Karpas-422 (cell line): Measurements from ENCODE around the gene AGO3. TPM values are rescaled to one million over a fixed set of nuclear protein-coding genes. Genes with fewer than 3 reads are reported as not detected.
"Not testable (repeated sequence)": the region's sequence is repeated elsewhere in the genome, so short reads cannot be mapped to it uniquely, and the experiment has no call there.

Experiments
- DNase-seq: peaks from one replicate; pipeline ENCODE4 v3.0.0-alpha.2; 2015
- H2AFZ ChIP-seq: fragments of 200-600 bp; sonication (generic); 2 replicates; pipeline ENCODE4 v1.6.1; 2014; ENCODE audit warnings: antibody characterized with exemption, low read length, mixed read lengths
- H3K27ac ChIP-seq: fragments of 200-600 bp; sonication (generic); 2 replicates; pipeline ENCODE4 v1.5.1; 2014; ENCODE audit warnings: mild to moderate bottlenecking, low read length, moderate library complexity
- H3K27me3 ChIP-seq: fragments of 200-600 bp; sonication (generic); 2 replicates; pipeline ENCODE4 v1.6.1; 2014; ENCODE audit warnings: low read length, mixed read lengths
- H3K36me3 ChIP-seq: fragments of 200-600 bp; sonication (generic); 2 replicates; pipeline ENCODE4 v1.6.1; 2014; ENCODE audit warnings: low read length, mixed read lengths; ENCODE audit not compliant: insufficient read depth
- H3K4me1 ChIP-seq: fragments of 200-600 bp; sonication (generic); 2 replicates; pipeline ENCODE4 v1.6.1; 2014; ENCODE audit warnings: mild to moderate bottlenecking, low read length, mixed read lengths
- H3K4me2 ChIP-seq: fragments of 200-600 bp; sonication (generic); 2 replicates; pipeline ENCODE4 v1.6.1; 2014; ENCODE audit warnings: low read length, low read depth, mild to moderate bottlenecking; ENCODE audit not compliant: poor library complexity, severe bottlenecking
- H3K4me3 ChIP-seq: fragments of 200-600 bp; sonication (generic); 2 replicates; pipeline ENCODE4 v1.5.1; 2014; ENCODE audit warnings: mild to moderate bottlenecking, antibody characterized with exemption, low read length, mixed read lengths
- H3K79me2 ChIP-seq: fragments of 200-600 bp; sonication (generic); 2 replicates; pipeline ENCODE4 v1.6.1; 2014; ENCODE audit warnings: mild to moderate bottlenecking, low read length, mixed read lengths
- H3K9ac ChIP-seq: fragments of 200-600 bp; sonication (generic); 2 replicates; pipeline ENCODE4 v1.6.0; 2014; ENCODE audit warnings: low read length
- H3K9me2 ChIP-seq: fragments of 200-600 bp; sonication (generic), shearing (Covaris generic); replicated peaks from 2 replicates; pipeline ENCODE4 v1.6.0; 2014; ENCODE audit warnings: mild to moderate bottlenecking, low read length, moderate library complexity; ENCODE audit not compliant: insufficient read depth
- H3K9me3 ChIP-seq: fragments of 300-700, 200-600 bp; sonication (generic); 2 replicates; pipeline ENCODE4 v1.6.1; 2014; ENCODE audit warnings: low read length, mixed read lengths
- H4K20me1 ChIP-seq: fragments of 200-600 bp; sonication (generic); 2 replicates; pipeline ENCODE4 v1.6.1; 2014; ENCODE audit warnings: mild to moderate bottlenecking, antibody characterized with exemption, low read length, low read depth; ENCODE audit not compliant: insufficient read depth
- total RNA-seq: library from RNA; depleted of rRNA; stranded (reverse); fragments of >200 nt; shearing (Covaris generic); gene quantifications from 2 replicates; pipeline ENCODE4 v1.2.3, GENCODE V29; 2014; ENCODE audit warnings: low replicate concordance

The AGO3 gene
- total RNA-seq, 1 experiment from 2014 or later = 46.8 TPM

DNA sequence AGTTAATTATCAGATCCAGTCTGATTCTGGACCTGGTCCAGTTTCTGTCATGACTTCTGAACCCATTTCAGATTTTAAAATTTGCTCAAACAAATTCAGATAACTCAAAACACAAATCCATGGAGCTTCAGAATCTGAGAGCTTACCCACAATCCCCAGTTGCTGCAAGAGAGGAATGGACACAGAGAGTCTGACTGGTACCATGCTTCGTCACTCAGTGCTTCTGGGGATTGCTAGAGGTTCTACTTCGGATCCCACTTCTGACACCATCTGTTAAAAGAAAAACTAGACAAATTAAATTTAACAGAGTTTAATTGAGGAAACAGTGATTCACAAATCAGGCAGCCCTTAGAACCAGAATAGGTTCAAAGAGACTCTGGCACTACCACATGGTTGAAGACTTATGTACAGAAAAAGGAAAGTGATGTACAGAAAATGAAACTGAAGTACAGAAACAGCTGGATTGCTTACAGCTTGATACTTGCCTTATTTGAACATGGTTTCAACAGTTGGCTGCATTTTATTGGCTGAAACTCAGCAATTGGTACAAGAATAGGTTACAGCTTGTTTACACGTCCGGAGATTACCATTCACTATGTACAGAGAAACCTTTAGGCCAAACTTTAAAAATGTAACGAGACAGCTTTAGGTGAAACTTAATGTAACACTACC is 92.3 kb downstream of the AGO3 start:
- H3K9ac ChIP-seq = no peak overlapping the region

DNA sequence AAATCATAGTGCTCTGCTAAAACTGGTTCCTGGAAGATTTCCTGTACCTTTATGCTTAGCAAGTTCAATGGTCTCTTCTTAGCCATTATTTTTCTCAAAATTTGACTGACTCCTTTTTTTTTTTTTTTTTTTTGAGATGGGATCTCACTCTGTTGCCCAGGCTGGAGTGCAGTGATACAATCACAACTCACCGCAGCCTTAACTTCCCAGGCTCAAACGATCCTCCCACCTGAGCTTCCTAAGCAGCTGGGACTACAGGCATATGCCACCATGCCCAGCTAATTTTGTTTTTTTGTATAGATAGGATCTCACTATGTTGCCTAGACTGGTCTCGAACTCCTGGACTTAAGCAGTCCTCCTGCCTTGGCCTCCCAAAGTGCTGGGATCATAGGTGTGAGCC is 93.1 kb downstream of the AGO3 start:
- H3K27ac ChIP-seq, DNase-seq: not testable (repeated sequence)

More for the DNA sequence above, 92.3 kb downstream of the AGO3 start:
- no peak overlapping the region for H3K4me2 ChIP-seq
- DNase-seq = no peak
- H3K9me2 ChIP-seq = no peaks in the 10 kb centered on the region
- H3K27me3 ChIP-seq = no peaks in the 10 kb centered on the region
- no peaks in the 10 kb centered on the region for H4K20me1 ChIP-seq
- H3K79me2 ChIP-seq = peaks cover 5% of the 10 kb centered on the region; the same call in 1 of the 2 replicates
- no peak overlapping the region for H3K4me3 ChIP-seq
- H3K36me3 ChIP-seq = peaks cover 26% of the 10 kb centered on the region
- no peaks in the 10 kb centered on the region for H3K4me1 ChIP-seq
- H3K9me3 ChIP-seq = no peaks in the 10 kb centered on the region
- H3K27ac ChIP-seq = no peak overlapping the region
- H2AFZ ChIP-seq = no peak overlapping the region

DNA sequence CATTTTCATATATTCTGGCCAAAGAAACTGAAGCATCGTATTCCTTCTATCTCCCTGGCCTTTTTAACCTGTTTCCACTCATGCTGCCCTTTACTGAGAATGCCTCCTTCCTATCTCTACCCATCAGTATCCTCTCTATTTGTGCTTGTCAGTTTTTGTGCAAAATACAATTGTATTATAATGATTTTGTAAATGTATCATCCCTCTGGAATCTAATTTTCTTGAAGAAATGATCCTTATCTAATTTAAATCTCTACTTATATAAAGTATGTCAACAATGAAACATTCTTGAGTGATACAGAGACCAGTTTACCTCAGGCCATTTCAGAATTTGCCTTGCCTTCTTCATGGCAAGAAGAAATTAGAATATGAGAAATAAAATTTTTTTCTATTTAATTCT is 93.9 kb downstream of the AGO3 start:
- Histone ChIP-seq H3K79me2 (peaks cover 5% of the 10 kb centered on the region; the same call in 1 of the 2 replicates), H3K9me2 (no peaks in the 10 kb centered on the region), H3K9me3 (no peaks in the 10 kb centered on the region), H3K36me3 (peaks cover 23% of the 10 kb centered on the region), H3K27me3 (no peaks in the 10 kb centered on the region), H3K4me1 (no peaks in the 10 kb centered on the region), H3K9ac (no peak overlapping the region), H2AFZ (no peak overlapping the region), H3K4me2 (no peak overlapping the region), H4K20me1 (no peaks in the 10 kb centered on the region), H3K27ac (no peak overlapping the region), H3K4me3 (no peak overlapping the region)
- DNase-seq = no peak

More for the DNA sequence above, 93.1 kb downstream of the AGO3 start:
- not testable (repeated sequence) for H3K9me3 ChIP-seq, H4K20me1 ChIP-seq, H3K9me2 ChIP-seq, H3K4me2 ChIP-seq, H3K9ac ChIP-seq, H2AFZ ChIP-seq, H3K79me2 ChIP-seq, H3K4me3 ChIP-seq, H3K27me3 ChIP-seq, H3K4me1 ChIP-seq
- peaks cover 27% of the 10 kb centered on the region for H3K36me3 ChIP-seq

- H3K27me3 ChIP-seq = no peaks in the 10 kb centered on the region
- H3K27ac ChIP-seq = no peak overlapping the region
- H3K9me2 ChIP-seq = no peaks in the 10 kb centered on the region
- DNase-seq = no peak
- H3K36me3 ChIP-seq = peaks cover 38% of the 10 kb centered on the region
- no peak overlapping the region for H3K4me3 ChIP-seq
- no peak overlapping the region for H2AFZ ChIP-seq
- H3K9ac ChIP-seq = no peak overlapping the region
- no peak overlapping the region for H3K4me2 ChIP-seq
- H3K79me2 ChIP-seq = peaks cover 7% of the 10 kb centered on the region; the same call in 1 of the 2 replicates
- H3K9me3 ChIP-seq = no peaks in the 10 kb centered on the region
- H3K4me1 ChIP-seq = no peaks in the 10 kb centered on the region
- H4K20me1 ChIP-seq = no peaks in the 10 kb centered on the region
Measured at GRCh38 chr1:36027766-36028165, 96.9 kb downstream of the AGO3 start.

GRCh38 chr1:36031441-36031840 is 100.5 kb downstream of the AGO3 start:
- Histone ChIP-seq H3K4me3 (no peak overlapping the region), H3K4me1 (no peaks in the 10 kb centered on the region), H3K27ac (no peak overlapping the region), H3K9ac (no peak overlapping the region), H3K4me2 (no peak overlapping the region), H3K27me3 (no peaks in the 10 kb centered on the region), H2AFZ (no peak overlapping the region), H3K9me3 (no peaks in the 10 kb centered on the region), H4K20me1 (no peaks in the 10 kb centered on the region), H3K36me3 (peaks cover 46% of the 10 kb centered on the region), H3K9me2 (no peaks in the 10 kb centered on the region), H3K79me2 (peaks cover 7% of the 10 kb centered on the region; the same call in 1 of the 2 replicates)
- DNase-seq = no peak

DNA sequence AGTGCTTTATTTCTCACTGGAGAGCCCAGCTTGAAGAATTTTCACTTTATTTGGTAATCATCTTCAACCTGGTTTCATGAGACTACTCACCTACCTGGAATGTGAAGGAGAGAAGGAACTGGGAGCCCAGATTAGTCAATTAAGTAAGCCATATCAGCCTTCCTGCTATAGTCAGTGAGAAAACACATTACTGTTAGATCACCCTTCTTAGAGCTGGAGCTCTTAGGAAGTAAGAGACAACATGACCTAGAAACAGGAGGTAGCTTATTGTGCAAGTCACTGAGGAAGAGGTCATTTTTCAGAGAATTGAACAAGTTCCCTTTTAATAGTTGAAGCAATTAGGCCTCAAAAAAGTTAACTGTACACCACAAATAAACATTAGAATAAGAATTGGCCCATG is 103.8 kb downstream of the AGO3 start:
- no peak overlapping the region for H3K4me2 ChIP-seq
- no peak for DNase-seq
- no peaks in the 10 kb centered on the region for H3K9me2 ChIP-seq
- H3K4me1 ChIP-seq = no peaks in the 10 kb centered on the region
- no peak overlapping the region for H3K27ac ChIP-seq
- H3K9ac ChIP-seq = no peak overlapping the region
- no peak overlapping the region for H3K4me3 ChIP-seq
- H2AFZ ChIP-seq = no peak overlapping the region
- no peaks in the 10 kb centered on the region for H4K20me1 ChIP-seq
- H3K27me3 ChIP-seq = no peaks in the 10 kb centered on the region
- H3K36me3 ChIP-seq = peaks cover 38% of the 10 kb centered on the region
- peaks cover 4% of the 10 kb centered on the region; the same call in 1 of the 2 replicates for H3K79me2 ChIP-seq
- H3K9me3 ChIP-seq = no peaks in the 10 kb centered on the region

- Histone ChIP-seq H3K9me2 (no peaks in the 10 kb centered on the region), H3K79me2 (peaks cover 4% of the 10 kb centered on the region; the same call in 1 of the 2 replicates), H3K4me3 (no peak overlapping the region), H3K36me3 (peaks cover 42% of the 10 kb centered on the region), H3K9ac (no peak overlapping the region), H3K4me2 (no peak overlapping the region), H3K9me3 (no peaks in the 10 kb centered on the region), H3K27me3 (no peaks in the 10 kb centered on the region), H2AFZ (no peak overlapping the region), H3K4me1 (no peaks in the 10 kb centered on the region), H4K20me1 (no peaks in the 10 kb centered on the region), H3K27ac (no peak overlapping the region)
- no peak for DNase-seq
Measured at GRCh38 chr1:36035154-36035553, 104.2 kb downstream of the AGO3 start.

GRCh38 chr1:36040238-36040637 is 109.3 kb downstream of the AGO3 start:
- no peaks in the 10 kb centered on the region for H3K27me3 ChIP-seq
- H3K36me3 ChIP-seq = peaks cover 40% of the 10 kb centered on the region
- H3K9me2 ChIP-seq = no peaks in the 10 kb centered on the region
- no peaks in the 10 kb centered on the region for H3K79me2 ChIP-seq
- H3K4me1 ChIP-seq = no peaks in the 10 kb centered on the region
- no peak overlapping the region for H3K4me2 ChIP-seq
- H3K27ac ChIP-seq = no peak overlapping the region
- DNase-seq = no peak
- no peak overlapping the region for H2AFZ ChIP-seq
- no peaks in the 10 kb centered on the region for H4K20me1 ChIP-seq
- no peak overlapping the region for H3K9ac ChIP-seq
- H3K4me3 ChIP-seq = no peak overlapping the region
- H3K9me3 ChIP-seq = no peaks in the 10 kb centered on the region
